Gastrocnemius medialis (tissue), 4 donors: Measurements from ENCODE around the gene TRO. TPM values are rescaled to one million over a fixed set of nuclear protein-coding genes. Genes with fewer than 3 reads are reported as not detected.

Experiments
- ATAC-seq, 2 donors: fragments of 150-250 bp; one replicate each; pipeline ENCODE4 v1.9.1; 2016
- DNase-seq, 2 donors: peaks; one replicate each; pipeline ENCODE4 v3.0.0-alpha.2; 2019
- H3K27ac ChIP-seq, 4 donors: fragments of 200-600 bp; sonication (generic); 1 replicate in 1 of 4; 2 replicates in 3 of 4; pipeline ENCODE4 v1.5.1; 2016 to 2018; ENCODE audit warnings: mild to moderate bottlenecking in 2 of 4, moderate library complexity in 1 of 4
- H3K27me3 ChIP-seq, 3 donors: fragments of 200-600 bp; sonication (generic) in 2 of 3; 1 replicate in 1 of 3; 2 replicates in 2 of 3; pipeline versions ENCODE4 v1.5.1 to v1.6.0; 2016 to 2019; ENCODE audit warnings: mild to moderate bottlenecking in 1 of 3, moderate library complexity in 1 of 3
- H3K36me3 ChIP-seq, 2 donors: fragments of 200-600 bp; sonication (generic) in 1 of 2; one replicate each; pipeline ENCODE4 v1.5.1; 2017 to 2018
- H3K4me1 ChIP-seq, 2 donors: fragments of 200-600 bp; sonication (generic) in 1 of 2; one replicate each; pipeline ENCODE4 v1.5.1; 2016 to 2017; ENCODE audit warnings: mild to moderate bottlenecking in 2 of 2
- H3K4me3 ChIP-seq, 4 donors: fragments of 200-600 bp; sonication (generic) in 3 of 4; 1 replicate in 1 of 4; 2 replicates in 3 of 4; pipeline ENCODE4 v1.5.1; 2016 to 2019; ENCODE audit warnings: mild to moderate bottlenecking in 2 of 4
- H3K9me3 ChIP-seq, 3 donors: fragments of 200-600 bp; sonication (generic) in 2 of 3; 1 replicate in 1 of 3; 2 replicates in 2 of 3; pipeline ENCODE4 v1.5.1; 2016 to 2019
- CTCF ChIP-seq, 5 experiments: fragments of 450-650 bp in 3 of 5; fragments of 200-600 bp in 2 of 5; sonication (generic) in 2 of 5; IDR thresholded peaks in 4 of 5; conservative IDR thresholded peaks in 1 of 5; 1 replicate in 4 of 5; 2 replicates in 1 of 5; pipeline ENCODE4 v1.5.1; 2016 to 2019; ENCODE audit warnings: antibody characterized with exemption in 5 of 5, mild to moderate bottlenecking in 3 of 5, moderate library complexity in 3 of 5
- POLR2A ChIP-seq, 2 donors: fragments of 450-650 bp; IDR thresholded peaks; one replicate each; pipeline ENCODE4 v1.6.1; 2017; ENCODE audit warnings: antibody characterized with exemption in 2 of 2, mild to moderate bottlenecking in 2 of 2, moderate library complexity in 2 of 2
- in situ Hi-C, 4 donors: fragments of 200-750 bp; cut with MboI; loops; one replicate each; pipeline versions ENCODE4 v1.15.0 to v1.8.0; 2017; ENCODE audit warnings: low sequenced_read_pairs in 4 of 4
- intact Hi-C: fragments of 100-400 bp; cut with DNase I; formaldehyde crosslinking; loops from one replicate; pipeline ENCODE4 v1.15.1; 2023; ENCODE audit warnings: low total_unique reads
- total RNA-seq, 4 donors: library from RNA; depleted of rRNA; stranded (reverse); fragments of >200 nt; gene quantifications; one replicate each; pipeline versions ENCODE4 v1.1.0 to v1.2.3, GENCODE V29; 2016

The TRO gene
- total RNA-seq, 4 donors from 2014 or later: 0.12 to 1.2 (median 0.53) TPM

- ATAC-seq: peak in 1 of 2 donors; percentile 60
- intact Hi-C loops: no loop called here
Observed at GRCh38 chrX:54933150-54933826, 12.7 kb downstream of the TRO start.

GRCh38 chrX:54934058-54934457 lies 13.4 kb downstream of the TRO start:
- in situ Hi-C loops: no loop called here

More at GRCh38 chrX:54933150-54933826, 12.7 kb downstream of the TRO start:
- Histone ChIP-seq H3K27me3 (no peaks in the 10 kb centered on the region), H3K4me1 (no peaks in the 10 kb centered on the region), H3K27ac (no peak overlapping the region), H3K36me3 (no peaks in the 10 kb centered on the region), H3K4me3 (no peak overlapping the region), H3K9me3 (no peaks in the 10 kb centered on the region)
- TF ChIP-seq POLR2A (IDR thresholded peaks at IDR 0.05) (no peak), CTCF (IDR thresholded peaks at IDR 0.05 in 4 of 5, conservative IDR thresholded peaks at IDR 0.05 in 1 of 5) (no peak)
- DNase-seq: no peak
- in situ Hi-C loops: no loop called here

GRCh38 chrX:54934890-54935289 lies 14.3 kb downstream of the TRO start:
- in situ Hi-C loops: no loop called here
- ATAC-seq (no peak), DNase-seq (no peak)
- no peak overlapping the region for H3K4me3 ChIP-seq
- no peak overlapping the region for H3K27ac ChIP-seq
- TF ChIP-seq POLR2A (IDR thresholded peaks at IDR 0.05): no peak
- TF ChIP-seq CTCF (IDR thresholded peaks at IDR 0.05 in 4 of 5, conservative IDR thresholded peaks at IDR 0.05 in 1 of 5): no peak
- intact Hi-C loops: no loop called here
- H3K4me1 ChIP-seq: no peaks in the 10 kb centered on the region
- no peaks in the 10 kb centered on the region for H3K27me3 ChIP-seq
- H3K36me3 ChIP-seq: no peaks in the 10 kb centered on the region
- H3K9me3 ChIP-seq: no peaks in the 10 kb centered on the region

More at GRCh38 chrX:54934058-54934457, 13.4 kb downstream of the TRO start:
- DNase-seq (no peak), ATAC-seq (no peak)
- Histone ChIP-seq H3K9me3 (no peaks in the 10 kb centered on the region), H3K36me3 (no peaks in the 10 kb centered on the region), H3K4me3 (no peak overlapping the region), H3K4me1 (no peaks in the 10 kb centered on the region), H3K27ac (no peak overlapping the region), H3K27me3 (no peaks in the 10 kb centered on the region)
- intact Hi-C loops: no loop called here
- TF ChIP-seq POLR2A (IDR thresholded peaks at IDR 0.05) (no peak), CTCF (IDR thresholded peaks at IDR 0.05 in 4 of 5, conservative IDR thresholded peaks at IDR 0.05 in 1 of 5) (no peak)

- in situ Hi-C loops: no loop called here
- DNase-seq (no peak), ATAC-seq (no peak)
- Histone ChIP-seq H3K4me3 (no peak overlapping the region), H3K9me3 (no peaks in the 10 kb centered on the region), H3K36me3 (no peaks in the 10 kb centered on the region), H3K27me3 (no peaks in the 10 kb centered on the region), H3K27ac (no peak overlapping the region), H3K4me1 (no peaks in the 10 kb centered on the region)
- intact Hi-C loops: no loop called here
- TF ChIP-seq CTCF (IDR thresholded peaks at IDR 0.05 in 4 of 5, conservative IDR thresholded peaks at IDR 0.05 in 1 of 5) (no peak), POLR2A (IDR thresholded peaks at IDR 0.05) (no peak)
Observed at GRCh38 chrX:54935306-54935705, 14.7 kb downstream of the TRO start.

- in situ Hi-C loops (no loop called here), intact Hi-C loops (no loop called here)
- no peaks in the 10 kb centered on the region for H3K27me3 ChIP-seq
- TF ChIP-seq CTCF (IDR thresholded peaks at IDR 0.05 in 4 of 5, conservative IDR thresholded peaks at IDR 0.05 in 1 of 5) (no peak), POLR2A (IDR thresholded peaks at IDR 0.05) (no peak)
- H3K4me3 ChIP-seq: no peak overlapping the region
- ATAC-seq (no peak), DNase-seq (no peak)
- H3K9me3 ChIP-seq: no peaks in the 10 kb centered on the region
- no peaks in the 10 kb centered on the region for H3K36me3 ChIP-seq
- no peak overlapping the region for H3K27ac ChIP-seq
- no peaks in the 10 kb centered on the region for H3K4me1 ChIP-seq
Observed at GRCh38 chrX:54937416-54937815, 16.8 kb downstream of the TRO start.
